GM19099 (cell line): Measurements from ENCODE around the gene GAK.

Source experiments
- POLR2A ChIP-seq: IDR thresholded peaks from 3 replicates; pipeline ENCODE4 v1.6.1; 2011; ENCODE audit warnings: low read depth; ENCODE audit not compliant: insufficient read length; ENCODE audit errors: extremely low read depth

GAK gene

DNA sequence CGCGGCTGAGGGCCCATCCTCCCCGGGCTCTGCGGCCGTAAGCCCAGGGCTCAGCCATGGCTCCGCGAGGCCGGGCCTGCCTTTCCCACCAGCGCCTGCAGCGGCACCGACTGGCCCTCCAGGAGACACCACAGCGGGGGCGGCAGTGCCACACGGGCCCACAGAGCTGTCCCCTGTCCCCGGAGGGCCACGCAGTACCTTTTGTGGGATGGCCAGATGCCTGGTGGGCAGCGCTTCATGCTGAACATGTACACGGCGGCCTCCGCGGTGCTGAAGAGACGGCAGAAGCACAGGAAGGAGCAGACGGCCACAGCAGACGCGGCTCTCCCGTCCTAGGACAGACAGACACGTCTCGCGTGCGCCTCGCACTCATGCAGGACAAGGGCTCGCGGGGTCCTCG lies 50.4 kb downstream of the GAK start:
- no peak for TF ChIP-seq POLR2A

DNA sequence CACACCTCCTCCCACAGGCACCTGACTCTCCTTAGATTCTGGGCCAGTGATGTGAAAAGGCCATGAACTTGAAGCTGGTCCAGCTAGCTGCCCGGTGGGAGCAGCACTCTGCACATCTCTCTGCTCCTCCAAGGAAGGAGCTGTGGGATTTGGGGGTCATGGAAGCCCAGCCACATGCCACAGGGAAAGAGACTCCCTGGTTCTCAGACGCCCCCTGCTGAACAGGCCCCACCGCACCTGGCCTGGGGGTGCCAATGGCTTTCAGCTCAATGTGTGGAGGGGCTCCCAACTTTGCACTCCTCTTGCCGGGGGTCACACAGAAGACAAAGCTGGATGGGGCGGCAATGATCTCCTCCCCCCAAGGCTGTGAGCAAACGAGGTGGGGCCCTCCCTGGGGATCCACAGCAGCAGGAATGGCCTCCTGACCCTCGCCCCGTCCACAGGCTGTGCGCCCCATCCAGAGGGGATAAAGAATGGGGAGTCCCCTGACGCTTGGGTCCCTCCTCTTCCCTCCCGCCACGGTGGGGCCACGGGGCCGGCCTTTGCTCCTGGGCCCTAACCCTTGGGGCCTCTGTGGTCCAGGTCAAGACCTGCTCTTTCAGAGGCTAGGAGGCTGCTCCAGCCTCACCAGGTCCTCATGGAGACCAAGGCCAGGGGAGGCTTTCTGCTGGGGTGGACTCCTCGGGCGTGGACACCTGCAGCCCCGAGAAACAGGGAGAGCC lies 51.3 kb downstream of the GAK start:
- no peak for TF ChIP-seq POLR2A

DNA sequence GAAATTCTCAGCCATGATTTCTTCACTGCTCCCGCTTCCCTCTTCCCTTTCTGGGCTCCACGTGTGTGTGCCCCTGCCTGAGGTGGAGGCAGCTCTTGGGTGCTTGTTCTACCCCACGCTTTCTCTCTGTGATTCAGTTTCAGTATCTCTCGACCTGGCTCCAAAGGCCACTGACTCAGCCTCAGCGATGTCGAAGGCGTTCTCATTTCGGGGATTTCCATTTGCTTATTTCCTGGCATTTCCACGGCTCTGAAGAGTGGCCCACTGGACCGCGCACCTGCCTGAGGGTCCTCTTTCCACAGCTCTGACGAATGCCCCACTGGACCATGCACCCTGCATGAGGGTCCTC lies 52.4 kb downstream of the GAK start:
- TF ChIP-seq POLR2A, result no peak

DNA sequence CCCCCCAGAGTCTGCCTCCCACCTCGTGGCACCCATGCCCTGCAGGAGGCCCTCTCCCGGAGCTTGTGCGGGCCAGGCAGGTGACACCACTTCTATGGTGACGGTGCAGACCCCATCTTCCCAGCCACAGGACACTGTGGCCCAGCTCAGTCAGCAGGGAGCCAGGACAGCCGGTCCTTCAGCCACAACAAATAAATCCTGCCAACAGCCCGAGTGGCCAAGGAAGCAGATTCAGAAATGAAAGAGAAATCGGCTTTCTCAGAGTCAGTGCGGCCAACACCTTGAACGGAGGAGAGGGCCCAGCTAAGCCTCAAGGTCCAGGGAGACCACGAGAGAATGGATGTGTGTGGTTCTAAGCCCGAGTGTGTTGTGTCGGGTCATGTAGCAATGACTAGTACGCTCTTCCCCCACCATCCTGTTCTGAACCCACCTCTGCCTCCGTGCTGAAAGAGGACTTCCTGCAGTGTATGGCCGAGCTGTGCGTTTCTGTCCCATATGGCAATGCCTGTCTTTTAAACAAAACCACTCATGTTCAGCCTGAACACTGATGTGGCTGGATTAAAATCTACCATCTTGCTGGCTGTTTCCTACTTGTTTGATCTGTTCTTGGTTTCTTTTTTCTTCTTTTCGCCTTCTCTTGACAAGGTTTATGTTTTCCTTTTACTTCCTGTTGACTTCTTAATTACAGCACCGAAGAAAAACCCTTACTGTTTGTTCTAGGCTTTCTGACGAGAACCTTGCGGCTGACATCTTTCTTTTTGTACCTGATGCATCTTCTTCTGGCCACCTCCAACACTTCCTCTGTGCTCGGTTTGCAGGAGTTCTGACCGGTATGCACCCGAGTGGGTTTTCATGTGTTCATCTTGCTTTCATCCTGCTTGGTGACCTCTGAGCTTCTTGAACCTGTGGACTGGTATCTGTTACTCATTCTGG lies 53.1 kb downstream of the GAK start:
- TF ChIP-seq POLR2A, result no peak

DNA sequence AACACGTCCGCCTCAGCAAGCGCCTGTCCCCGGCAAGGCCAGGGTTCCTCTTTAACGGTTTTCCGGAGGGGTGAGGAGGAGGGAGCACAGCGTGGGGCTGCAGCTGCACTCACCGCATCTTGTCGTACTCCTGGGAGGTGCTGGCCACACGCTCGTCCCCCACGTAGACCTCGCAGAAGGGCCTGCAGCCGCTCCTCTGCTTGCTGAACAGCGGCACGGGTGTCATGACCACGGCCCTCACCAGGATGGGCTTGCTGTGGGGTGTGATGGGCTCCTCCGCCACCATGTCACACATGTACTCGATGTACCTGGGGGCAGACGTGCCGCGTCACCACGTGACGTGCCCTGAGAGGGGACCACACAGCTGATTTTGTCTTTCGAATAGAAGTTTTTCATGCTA lies 54.6 kb downstream of the GAK start:
- TF ChIP-seq POLR2A, result no peak

DNA sequence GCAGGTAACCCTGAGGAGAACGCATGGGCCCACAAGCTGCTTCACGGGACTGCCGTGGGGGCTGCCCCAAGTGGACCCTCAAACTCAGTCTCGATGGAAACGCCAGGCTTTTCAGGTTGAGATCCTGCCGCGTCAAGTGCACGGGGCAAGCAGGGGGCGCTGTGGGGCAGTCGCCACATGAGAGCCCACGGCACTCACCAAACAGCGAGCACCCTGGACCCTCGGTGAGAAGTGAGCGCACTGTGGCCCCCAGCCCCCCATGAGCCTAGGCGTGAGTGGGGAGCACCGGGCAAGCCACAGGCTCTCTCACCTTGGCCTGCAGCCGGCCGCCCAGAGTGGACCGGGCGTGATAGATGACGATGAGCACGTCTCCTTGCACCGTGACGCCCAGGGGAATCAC lies 55.3 kb downstream of the GAK start:
- no peak for TF ChIP-seq POLR2A

DNA sequence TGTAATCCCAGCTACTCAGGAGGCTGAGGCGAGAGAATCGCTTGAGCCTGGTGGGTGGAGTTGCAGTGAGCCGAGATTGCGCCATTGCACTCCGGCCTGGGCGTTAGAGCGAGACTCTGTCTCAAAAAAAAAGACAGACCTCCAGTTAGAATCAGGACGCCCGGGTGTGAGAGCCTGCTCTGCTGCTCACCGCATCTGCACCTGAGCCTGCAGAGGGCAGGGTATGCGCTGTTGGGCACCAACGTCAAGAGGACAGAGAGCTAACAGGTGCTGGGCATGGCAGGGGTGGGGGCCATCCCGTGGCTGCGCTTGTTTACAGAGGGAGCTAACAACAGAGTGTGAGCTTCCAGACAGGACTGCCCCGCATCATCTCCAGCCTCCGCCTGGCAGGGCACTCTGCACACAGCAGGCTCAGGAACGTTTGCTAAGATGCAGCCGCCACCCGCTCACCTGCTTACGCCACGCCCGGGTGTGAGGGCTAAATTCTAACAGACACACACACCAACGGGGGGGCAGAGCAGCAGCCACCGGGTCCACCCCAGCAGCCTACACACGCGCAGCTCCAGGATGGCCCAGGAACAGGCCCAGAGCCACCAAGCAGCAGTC lies 56.2 kb downstream of the GAK start:
- no peak for TF ChIP-seq POLR2A

DNA sequence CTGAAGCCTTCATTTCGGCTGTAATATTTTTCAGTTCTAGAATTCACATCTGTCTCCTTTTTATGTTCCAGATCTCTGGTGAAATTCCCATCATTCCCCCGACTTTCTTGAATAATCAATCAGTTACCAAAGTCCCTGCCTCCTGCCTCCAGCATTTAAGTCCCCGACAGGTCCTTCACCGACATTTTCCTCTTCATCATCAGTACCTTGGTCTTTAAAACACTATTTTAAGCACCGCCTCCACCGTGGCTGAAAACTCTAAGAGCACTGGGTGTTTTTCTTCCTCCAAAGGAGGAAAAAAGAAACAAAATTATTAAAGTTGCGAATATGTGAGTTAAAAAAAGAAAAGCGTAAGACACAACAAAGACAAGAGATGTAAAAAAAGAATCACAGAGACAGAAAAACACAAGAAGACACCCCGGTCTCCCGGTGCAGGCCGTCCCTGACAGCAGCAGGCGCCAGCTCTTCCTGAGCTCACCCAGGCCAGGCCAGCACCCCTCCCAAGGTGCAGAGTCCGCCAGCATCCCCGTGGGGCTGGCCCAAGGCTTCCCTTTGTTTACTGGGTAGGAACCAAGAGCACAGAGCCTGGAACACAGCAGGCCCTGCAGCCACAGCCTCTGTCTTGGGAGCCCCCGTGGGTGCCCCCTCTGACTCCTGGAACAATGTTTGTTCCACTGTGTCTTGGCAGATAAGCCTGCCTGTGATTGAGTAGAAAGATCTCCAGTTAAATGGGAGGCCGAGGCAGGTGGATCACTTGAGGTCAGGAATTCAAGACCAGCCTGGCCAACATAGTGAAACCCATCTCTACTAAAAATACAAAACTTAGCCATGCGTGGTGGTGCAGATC lies 56.9 kb downstream of the GAK start:
- TF ChIP-seq POLR2A, result no peak

DNA sequence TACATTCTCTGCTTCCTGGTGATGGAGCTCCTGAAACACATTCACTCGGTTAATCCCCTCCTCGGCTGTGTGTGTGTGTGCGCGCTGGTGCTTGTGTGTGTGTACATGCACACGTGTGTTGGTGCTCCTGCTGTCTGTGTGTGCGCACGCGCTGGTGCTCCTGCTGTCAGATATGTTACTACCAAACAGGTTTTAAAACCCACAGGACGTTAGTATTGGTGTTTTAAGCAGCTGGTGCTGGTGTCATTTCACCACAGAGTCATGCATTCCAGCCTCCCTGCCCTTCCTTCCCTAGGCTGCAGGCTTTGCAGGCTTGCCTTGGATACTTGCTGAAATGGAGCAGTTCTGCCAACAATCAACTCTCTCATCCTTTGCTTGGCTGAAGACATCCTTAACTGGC lies 58.1 kb downstream of the GAK start:
- no peak for TF ChIP-seq POLR2A

DNA sequence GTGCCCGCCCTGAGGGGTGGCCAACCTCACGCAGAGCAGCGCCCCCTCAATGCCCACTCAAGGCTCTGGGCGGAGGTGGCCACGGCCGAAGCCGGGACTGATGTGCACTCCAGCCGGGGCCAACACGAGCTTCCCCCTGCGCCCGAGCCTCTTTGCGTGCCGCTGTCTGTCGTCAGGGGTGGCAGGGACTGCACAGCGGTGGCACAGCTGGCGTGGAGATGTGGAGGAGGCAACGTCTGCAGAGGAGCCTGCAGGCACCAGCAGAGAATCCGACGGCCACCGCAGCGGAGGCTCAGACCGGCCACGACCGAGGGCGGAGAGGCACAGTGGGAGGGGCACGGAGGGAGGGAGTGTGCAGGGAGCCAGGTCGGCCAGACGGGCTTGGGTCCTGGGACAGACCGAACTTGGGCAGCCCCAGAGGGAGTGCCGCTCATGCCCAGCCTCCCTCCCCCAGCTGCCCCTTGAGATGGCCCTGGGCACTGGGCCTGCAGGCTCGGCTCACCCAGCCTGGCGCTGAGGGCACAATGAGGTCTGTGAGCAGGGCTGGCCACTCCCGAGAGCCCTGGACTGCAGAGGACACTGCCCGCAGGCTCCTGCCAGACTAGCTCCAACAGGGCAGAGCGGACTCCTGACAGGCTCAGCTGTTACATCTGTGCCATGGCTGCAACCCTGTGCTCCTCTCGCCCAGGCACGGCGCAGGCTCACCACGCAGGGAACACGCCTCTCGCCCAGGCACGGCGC lies 59.7 kb downstream of the GAK start:
- no peak for TF ChIP-seq POLR2A

DNA sequence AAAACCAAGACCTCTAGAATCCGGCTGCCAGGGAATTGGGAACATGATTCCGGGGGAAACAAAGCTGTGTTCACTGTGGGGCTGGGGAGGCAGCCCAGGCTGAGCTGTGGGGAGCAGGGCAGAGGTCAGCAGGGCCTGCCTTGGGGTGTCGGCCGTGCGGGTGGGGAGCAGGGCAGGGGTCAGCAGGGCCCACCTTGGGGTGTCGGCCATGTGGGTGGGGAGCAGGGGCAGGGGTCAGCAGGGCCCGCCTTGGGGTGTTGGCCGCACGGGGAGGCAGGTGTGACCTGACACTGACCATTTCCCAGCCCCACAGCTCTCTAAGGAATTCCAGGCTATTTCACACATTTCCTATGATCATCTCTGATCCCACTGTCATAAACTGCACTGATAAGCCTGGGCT lies 60.6 kb downstream of the GAK start:
- TF ChIP-seq POLR2A, result no peak

DNA sequence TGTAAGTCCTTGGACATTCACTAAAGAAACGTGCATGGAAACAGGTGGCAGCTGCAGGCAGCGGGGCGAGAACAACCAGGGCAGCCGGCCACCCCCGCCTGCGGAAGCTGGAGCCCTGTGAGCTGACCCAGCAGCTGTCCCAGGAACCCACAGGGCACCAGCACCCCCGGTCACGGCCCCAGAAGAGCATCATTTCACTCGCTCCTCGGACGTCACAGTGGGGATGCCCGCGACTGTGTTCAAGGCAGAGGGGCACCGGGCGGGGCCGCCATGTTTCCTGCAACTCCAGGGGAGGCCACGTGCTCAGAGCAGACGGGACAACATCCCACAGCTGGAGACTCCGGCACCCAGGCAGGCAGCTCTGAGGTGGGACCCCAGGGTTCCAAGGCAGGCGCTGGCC lies 61.2 kb downstream of the GAK start:
- TF ChIP-seq POLR2A, result no peak

DNA sequence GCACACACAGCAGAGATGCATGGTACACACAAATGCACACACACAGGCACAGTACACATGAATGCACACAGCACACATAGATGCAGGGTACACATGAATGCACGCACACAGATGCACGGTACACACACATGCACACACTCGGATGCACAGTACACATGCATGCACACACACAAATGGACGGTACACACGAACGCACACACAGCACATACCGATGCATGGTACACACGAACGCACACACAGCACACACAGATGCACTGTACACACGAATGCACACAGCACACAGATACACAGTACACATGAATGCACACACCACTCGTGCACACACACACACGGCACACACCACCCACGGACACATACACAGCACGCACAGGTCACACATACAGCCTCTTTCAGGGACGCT lies 62.3 kb downstream of the GAK start:
- TF ChIP-seq POLR2A, result no peak

DNA sequence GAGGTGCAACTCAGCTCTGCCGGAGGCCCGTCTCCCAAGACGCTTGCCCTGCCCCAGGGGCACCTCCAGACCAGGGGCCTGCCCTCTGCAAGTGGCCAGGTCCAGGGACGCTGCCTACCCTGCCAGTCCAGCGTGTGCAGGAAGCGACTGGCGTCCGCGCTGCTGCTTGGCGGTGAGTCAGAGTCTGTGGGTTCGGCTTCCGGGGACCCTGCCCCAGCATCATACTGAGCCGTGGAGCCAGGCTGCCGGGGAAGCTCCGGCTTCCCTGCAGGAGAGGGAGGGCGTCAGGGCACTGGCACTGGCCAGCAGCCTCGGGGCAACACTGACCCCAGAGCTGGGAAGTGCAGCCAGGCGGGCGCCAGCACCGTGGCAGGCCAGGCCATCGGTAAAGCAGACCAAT lies 63.7 kb downstream of the GAK start:
- no peak for TF ChIP-seq POLR2A
